ENCODE data around the gene ANKRD63.

DNA sequence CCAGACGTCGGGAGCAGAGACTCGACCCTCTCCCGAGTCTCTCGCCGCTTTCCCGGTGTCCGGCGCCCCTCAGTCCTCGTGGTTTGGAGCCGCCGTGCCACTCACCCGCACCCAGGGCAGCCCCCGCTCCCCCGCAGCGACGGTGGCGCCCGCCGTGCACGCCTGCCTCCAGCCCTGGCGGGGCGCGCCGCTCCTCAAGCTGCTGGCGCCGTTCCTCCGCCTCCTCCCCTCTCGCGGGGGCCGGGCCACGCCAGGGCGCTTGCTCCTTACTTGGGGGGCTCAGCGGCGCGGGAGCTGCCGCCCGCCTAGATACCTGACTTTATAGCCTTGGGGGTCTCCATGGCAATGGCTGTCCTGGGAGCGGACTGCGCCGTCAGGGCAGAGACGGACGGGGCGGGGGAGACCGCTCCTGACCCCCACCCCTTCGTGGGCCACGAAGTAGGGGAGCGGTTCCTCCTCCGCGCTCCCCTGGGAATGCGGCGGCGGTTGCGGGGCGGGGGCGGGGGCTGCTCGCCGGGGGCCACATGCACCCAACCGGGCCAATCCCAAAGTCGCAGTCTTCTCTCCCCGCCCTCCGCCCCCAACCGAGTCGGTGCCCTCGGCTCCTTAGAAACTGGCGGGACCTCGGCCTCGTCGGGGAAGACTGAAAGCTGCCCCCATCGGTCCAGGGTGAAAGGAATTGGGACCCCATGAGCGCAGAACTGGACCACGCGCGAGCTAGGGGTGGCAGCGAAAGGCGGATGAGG is at the start of gene ANKRD63:
- TF ChIP-seq, protein P1, sequence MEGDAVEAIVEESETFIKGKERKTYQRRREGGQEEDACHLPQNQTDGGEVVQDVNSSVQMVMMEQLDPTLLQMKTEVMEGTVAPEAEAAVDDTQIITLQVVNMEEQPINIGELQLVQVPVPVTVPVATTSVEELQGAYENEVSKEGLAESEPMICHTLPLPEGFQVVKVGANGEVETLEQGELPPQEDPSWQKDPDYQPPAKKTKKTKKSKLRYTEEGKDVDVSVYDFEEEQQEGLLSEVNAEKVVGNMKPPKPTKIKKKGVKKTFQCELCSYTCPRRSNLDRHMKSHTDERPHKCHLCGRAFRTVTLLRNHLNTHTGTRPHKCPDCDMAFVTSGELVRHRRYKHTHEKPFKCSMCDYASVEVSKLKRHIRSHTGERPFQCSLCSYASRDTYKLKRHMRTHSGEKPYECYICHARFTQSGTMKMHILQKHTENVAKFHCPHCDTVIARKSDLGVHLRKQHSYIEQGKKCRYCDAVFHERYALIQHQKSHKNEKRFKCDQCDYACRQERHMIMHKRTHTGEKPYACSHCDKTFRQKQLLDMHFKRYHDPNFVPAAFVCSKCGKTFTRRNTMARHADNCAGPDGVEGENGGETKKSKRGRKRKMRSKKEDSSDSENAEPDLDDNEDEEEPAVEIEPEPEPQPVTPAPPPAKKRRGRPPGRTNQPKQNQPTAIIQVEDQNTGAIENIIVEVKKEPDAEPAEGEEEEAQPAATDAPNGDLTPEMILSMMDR (IDR thresholded peaks at IDR 0.05; ENCODE audit: borderline replicate concordance, extremely low read depth, low read length, poor library complexity, severe bottlenecking) = no peak
- TF ChIP-seq EZH2 (IDR thresholded peaks at IDR 0.05; ENCODE audit: borderline replicate concordance, low read depth, low read length, severe bottlenecking) = no peak
